Keratinocyte (primary cell): ENCODE results near the gene KRTAP6-3.

Experiments
- CTCF ChIP-seq, 3 experiments: IDR thresholded peaks in 1 of 3; conservative IDR thresholded peaks in 1 of 3; optimal IDR thresholded peaks in 1 of 3; 2 replicates in 2 of 3; 3 replicates in 1 of 3; pipeline versions ENCODE3 to v1.5.1; 2011; ENCODE audit warnings: low read length in 3 of 3, mild to moderate bottlenecking in 3 of 3, moderate library complexity in 2 of 3, control low read depth in 1 of 3, inconsistent platforms in 1 of 3; ENCODE audit not compliant: insufficient read depth in 2 of 3; ENCODE audit errors: extremely low read depth in 1 of 3
- EZH2 ChIP-seq: IDR thresholded peaks from one replicate; pipeline ENCODE4 v1.6.1; 2012; ENCODE audit warnings: inconsistent platforms, mild to moderate bottlenecking, low read length, moderate library complexity

- TF ChIP-seq CTCF (optimal IDR thresholded peaks at IDR 0.05 in 1 of 3, IDR thresholded peaks at IDR 0.05 in 1 of 3, conservative IDR thresholded peaks at IDR 0.05 in 1 of 3; ENCODE audit: extremely low read depth in 1 of 3, insufficient read depth in 2 of 3, low read length in 3 of 3): no peak
- no peak for TF ChIP-seq EZH2
Observed at GRCh38 chr21:30625449-30626165, 33.4 kb downstream of the KRTAP6-3 start.
